Liver (tissue), 9 donors: ENCODE data around the gene DPM3. TPM values are rescaled to one million over a fixed set of nuclear protein-coding genes. Genes with fewer than 3 reads are reported as not detected.

ENCODE experiments used
- DNase-seq: peaks from one replicate; pipeline ENCODE4 v3.0.0-alpha.2; 2017; ENCODE audit warnings: low spot score
- H3K27ac ChIP-seq, 2 donors: one replicate each; pipeline ENCODE4 v1.7.0; 2013; ENCODE audit warnings: inconsistent platforms in 2 of 2, low read length in 2 of 2, control low read depth in 1 of 2, low read depth in 1 of 2, mild to moderate bottlenecking in 1 of 2
- H3K27me3 ChIP-seq, 4 donors: one replicate each; pipeline versions ENCODE4 v1.6.1 to v1.7.0; 2013; ENCODE audit warnings: low read length in 3 of 4, inconsistent platforms in 1 of 4, mild to moderate bottlenecking in 1 of 4, moderate library complexity in 1 of 4; ENCODE audit not compliant: control insufficient read depth in 4 of 4, insufficient read depth in 4 of 4
- H3K36me3 ChIP-seq, 4 donors: one replicate each; pipeline versions ENCODE4 v1.6.1 to v1.7.0; 2013; ENCODE audit warnings: low read length in 3 of 4, mild to moderate bottlenecking in 3 of 4, low read depth in 1 of 4, moderate library complexity in 1 of 4; ENCODE audit not compliant: control insufficient read depth in 4 of 4, insufficient read depth in 3 of 4
- H3K4me1 ChIP-seq, 4 donors: one replicate each; pipeline versions ENCODE4 v1.6.1 to v1.7.0; 2013; ENCODE audit warnings: low read length in 3 of 4, mild to moderate bottlenecking in 3 of 4, moderate library complexity in 1 of 4; ENCODE audit not compliant: control insufficient read depth in 4 of 4, insufficient read depth in 4 of 4
- H3K4me3 ChIP-seq, 3 donors: one replicate each; pipeline versions ENCODE4 v1.6.1 to v1.7.0; 2013; ENCODE audit warnings: low read length in 3 of 3, control low read depth in 1 of 3, low read depth in 1 of 3, mild to moderate bottlenecking in 1 of 3
- H3K9ac ChIP-seq, 2 donors: one replicate each; pipeline ENCODE4 v1.7.0; 2013; ENCODE audit warnings: low read length in 2 of 2, mild to moderate bottlenecking in 2 of 2, moderate library complexity in 2 of 2, control low read depth in 1 of 2, low read depth in 1 of 2
- H3K9me3 ChIP-seq, 4 donors: one replicate each; pipeline versions ENCODE4 v1.6.1 to v1.7.0; 2013; ENCODE audit warnings: low read length in 3 of 4; ENCODE audit not compliant: control insufficient read depth in 4 of 4
- ATF3 ChIP-seq: IDR thresholded peaks from 2 replicates; pipeline ENCODE4 v1.6.1; 2016; ENCODE audit warnings: antibody characterized with exemption
- FOXA1 ChIP-seq: IDR thresholded peaks from 2 replicates; pipeline ENCODE4 v1.6.1; 2016; ENCODE audit warnings: antibody characterized with exemption
- FOXA2 ChIP-seq: IDR thresholded peaks from 2 replicates; pipeline ENCODE4 v1.6.1; 2016; ENCODE audit warnings: antibody characterized with exemption
- GABPA ChIP-seq, 2 donors: IDR thresholded peaks in 1 of 2; conservative IDR thresholded peaks in 1 of 2; 2 replicates each; pipeline ENCODE4 v1.6.1; 2016; ENCODE audit warnings: antibody characterized with exemption in 2 of 2, mild to moderate bottlenecking in 1 of 2, moderate library complexity in 1 of 2
- HNF4A ChIP-seq, 2 donors: conservative IDR thresholded peaks; 2 replicates each; pipeline ENCODE4 v1.6.1; 2016; ENCODE audit warnings: antibody characterized with exemption in 2 of 2, mild to moderate bottlenecking in 2 of 2
- JUND ChIP-seq, 2 donors: IDR thresholded peaks; 2 replicates each; pipeline ENCODE4 v1.6.1; 2016; ENCODE audit warnings: antibody characterized with exemption in 2 of 2
- MAX ChIP-seq: IDR thresholded peaks from 2 replicates; pipeline ENCODE4 v1.6.1; 2016; ENCODE audit warnings: antibody characterized with exemption
- NR2F2 ChIP-seq: IDR thresholded peaks from 2 replicates; pipeline ENCODE4 v1.6.1; 2016; ENCODE audit warnings: antibody characterized with exemption
- RAD21 ChIP-seq, 2 donors: IDR thresholded peaks; 2 replicates each; pipeline ENCODE4 v1.6.1; 2016; ENCODE audit warnings: antibody characterized with exemption in 2 of 2, mild to moderate bottlenecking in 2 of 2
- REST ChIP-seq: IDR thresholded peaks from 2 replicates; pipeline ENCODE4 v1.6.1; 2016; ENCODE audit warnings: antibody characterized with exemption, mild to moderate bottlenecking
- RXRA ChIP-seq, 2 donors: IDR thresholded peaks; 2 replicates each; pipeline ENCODE4 v1.6.1; 2017 to 2018; ENCODE audit warnings: antibody characterized with exemption in 2 of 2, mild to moderate bottlenecking in 1 of 2
- SP1 ChIP-seq: IDR thresholded peaks from 2 replicates; pipeline ENCODE4 v1.6.1; 2018; ENCODE audit warnings: antibody characterized with exemption, mild to moderate bottlenecking
- TAF1 ChIP-seq: conservative IDR thresholded peaks from 2 replicates; pipeline ENCODE4 v1.6.1; 2016; ENCODE audit warnings: antibody characterized with exemption, mild to moderate bottlenecking
- YY1 ChIP-seq: IDR thresholded peaks from 2 replicates; pipeline ENCODE4 v1.6.1; 2016; ENCODE audit warnings: antibody characterized with exemption, mild to moderate bottlenecking
- ZBTB33 ChIP-seq: IDR thresholded peaks from 2 replicates; pipeline ENCODE4 v1.6.1; 2016; ENCODE audit warnings: antibody characterized with exemption
- WGBS: extraction: QIAGEN DNeasy Blood & Tissue Kit; methylation state at CpG from one replicate; pipeline ENCODE4 v1.1.7; 2013; 5-methylcytosine and 5-hydroxymethylcytosine counted together
- polyA plus RNA-seq, 2 donors: library from polyadenylated mRNA; stranded (reverse) in 1 of 2; unstranded in 1 of 2; fragments of 200-250 nt in 1 of 2; fragments of >200 nt in 1 of 2; fragmentation: Nextera tagmentation in 1 of 2; extraction: Ambion mirVana in 1 of 2; gene quantifications; one replicate each; pipeline versions ENCODE4 v1.2.1 to v1.2.3, GENCODE V29; 2013 to 2015
- total RNA-seq, 2 donors: library from RNA; depleted of rRNA; stranded (reverse); fragments of >200 nt; gene quantifications; one replicate each; pipeline ENCODE4 v1.2.3, GENCODE V29; 2014
- donor health status: healthy.
- donor health status: healthy.
- donor health status: healthy.
- donor health status: healthy.
- donor health status: healthy.

DPM3 gene
- total and polyA plus RNA-seq, 4 donors, result 27.3 to 134 (median 69.1) TPM

- DNase-seq, result no peak
- WGBS, result 18% methylated on average over 2 of the region's 2 CpGs
- Histone ChIP-seq H3K36me3 (peaks cover 8 to 26% (median 19%) of the 10 kb centered on the region in 4 donors), H3K4me1 (peaks cover 0 to 47% (median 35%) of the 10 kb centered on the region in 4 donors), H3K4me3 (peak overlapping the region; percentile 35 to 93 (median 62)), H3K9me3 (no peaks in the 10 kb centered on the region), H3K27ac (peak overlapping the region; percentile 99 to 100), H3K27me3 (no peaks in the 10 kb centered on the region), H3K9ac (peak overlapping the region; percentile 99 to 100)
- no peak for TF ChIP-seq ATF3
- TF ChIP-seq GABPA (IDR thresholded peaks at IDR 0.05 in 1 of 2, conservative IDR thresholded peaks at IDR 0.05 in 1 of 2), result peak; percentile 21 to 26
Measured at GRCh38 chr1:155131856-155132255, 8.5 kb downstream of the DPM3 start.

- TF ChIP-seq MAX, result peak; percentile 32
- peak; percentile 60 for TF ChIP-seq YY1
- TF ChIP-seq RAD21 (IDR thresholded peaks at IDR 0.05), result no peak
- TF ChIP-seq HNF4A (conservative IDR thresholded peaks at IDR 0.05), result peak; percentile 66 to 76
- TF ChIP-seq FOXA1, result no peak
- peak; percentile 15 for TF ChIP-seq REST
- peak; percentile 63 for TF ChIP-seq TAF1
- no peak for TF ChIP-seq GABPA (IDR thresholded peaks at IDR 0.05 in 1 of 2, conservative IDR thresholded peaks at IDR 0.05 in 1 of 2)
- peak; percentile 78 for TF ChIP-seq SP1
- TF ChIP-seq FOXA2, result no peak
- TF ChIP-seq NR2F2, result no peak
- TF ChIP-seq RXRA (IDR thresholded peaks at IDR 0.05), result peak; percentile 48 to 65
- TF ChIP-seq ATF3, result no peak
- TF ChIP-seq JUND (IDR thresholded peaks at IDR 0.05), result no peak
- TF ChIP-seq ZBTB33, result no peak
- DNase-seq, result no peak
- H3K9me3 ChIP-seq, result no peaks in the 10 kb centered on the region
- 27% methylated on average over 8 of the region's 8 CpGs for WGBS
- no peaks in the 10 kb centered on the region for H3K27me3 ChIP-seq
- peak overlapping the region; percentile 62 to 99 (median 93) for H3K4me3 ChIP-seq
- peaks cover 0 to 45% (median 33%) of the 10 kb centered on the region in 4 donors for H3K4me1 ChIP-seq
- peak overlapping the region; percentile 99 to 100 for H3K27ac ChIP-seq
- peaks cover 8 to 26% (median 19%) of the 10 kb centered on the region in 4 donors for H3K36me3 ChIP-seq
- peak overlapping the region; percentile 99 to 100 for H3K9ac ChIP-seq
Measured at GRCh38 chr1:155131285-155131684, 9.0 kb downstream of the DPM3 start.
